Activated CD4-positive, alpha-beta T cell treated with anti-CD3 and anti-CD28 coated beads, Interleukin-2, Interleukin-6, amounts not matched to agents 100 ng/mL and 50 ng/mL, durations not matched to agents 16 hours and 8 hours (primary cell): Measurements from ENCODE around the gene ALKBH2.

Source experiments
- DNase-seq: peaks from one replicate; pipeline ENCODE4 v3.0.0-alpha.2; 2020

The ALKBH2 gene

DNA sequence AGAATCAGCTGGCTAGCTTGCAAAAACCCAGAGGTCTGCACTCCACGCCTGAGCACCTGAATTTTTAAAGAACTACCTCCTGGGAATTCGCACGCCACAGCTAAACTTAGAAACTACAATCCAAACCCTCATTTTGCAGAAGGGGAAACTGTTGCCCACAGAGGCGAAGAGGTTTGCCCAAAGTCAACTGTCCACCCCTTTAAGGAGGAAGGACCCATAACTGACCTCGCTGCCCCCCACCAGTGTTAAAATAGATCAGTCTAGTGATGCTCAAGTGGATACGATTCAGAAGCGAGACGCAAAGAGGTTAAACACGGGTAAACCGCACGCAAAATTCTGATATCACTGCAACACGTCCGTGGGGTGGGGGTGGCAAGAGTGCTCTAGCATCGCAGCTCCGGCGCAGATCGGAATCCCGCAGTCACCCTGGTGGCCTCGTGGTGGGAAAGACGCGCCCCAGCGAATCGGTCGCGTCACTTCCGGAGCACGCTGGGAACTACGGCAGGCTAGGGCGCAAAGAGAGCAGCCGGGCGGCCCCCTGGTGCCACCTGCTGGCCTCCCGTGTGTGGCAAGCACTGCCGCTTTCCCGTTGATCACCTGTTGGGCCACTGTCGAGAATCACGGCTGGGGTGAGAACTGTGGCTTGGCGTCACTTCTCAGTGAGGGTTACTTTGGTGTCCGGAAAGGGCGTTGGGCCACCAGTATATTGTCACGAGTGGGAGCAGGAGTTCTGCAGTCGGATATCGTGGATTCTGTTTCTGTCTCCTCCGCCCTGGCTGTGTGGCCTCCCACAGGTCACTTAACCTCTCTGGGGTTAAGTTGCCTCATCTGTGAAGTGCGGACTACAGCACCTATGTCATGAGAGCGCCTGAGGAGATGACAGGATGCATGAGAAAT lies at the start of gene ALKBH2:
TSS of gene ALKBH2 (minus strand) at position 451 of the 897 bp plus-strand sequence. CDS start 686 bp downstream, outside the sequence.
- DNase-seq, result peak; percentile 96

DNA sequence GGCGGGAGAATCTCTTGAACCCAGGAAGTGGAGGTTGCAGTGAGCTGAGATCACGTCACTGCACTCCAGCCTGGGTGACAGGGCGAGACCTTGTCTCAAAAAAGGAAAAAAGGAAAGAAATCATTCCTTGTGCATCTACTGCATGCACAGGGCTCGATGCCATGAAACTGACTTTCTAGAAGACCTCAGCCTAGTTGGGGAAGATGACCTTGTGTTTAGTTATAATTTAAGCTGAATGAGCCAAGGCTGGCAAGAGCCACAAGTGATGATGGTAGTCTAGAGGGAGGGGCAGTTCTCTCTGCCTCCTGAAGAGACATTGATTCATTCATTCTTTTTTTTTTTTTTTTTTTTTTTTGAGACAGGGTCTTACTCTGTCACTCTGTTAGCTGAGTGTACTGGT lies 47.3 kb upstream of the ALKBH2 start:
- no peak for DNase-seq

DNA sequence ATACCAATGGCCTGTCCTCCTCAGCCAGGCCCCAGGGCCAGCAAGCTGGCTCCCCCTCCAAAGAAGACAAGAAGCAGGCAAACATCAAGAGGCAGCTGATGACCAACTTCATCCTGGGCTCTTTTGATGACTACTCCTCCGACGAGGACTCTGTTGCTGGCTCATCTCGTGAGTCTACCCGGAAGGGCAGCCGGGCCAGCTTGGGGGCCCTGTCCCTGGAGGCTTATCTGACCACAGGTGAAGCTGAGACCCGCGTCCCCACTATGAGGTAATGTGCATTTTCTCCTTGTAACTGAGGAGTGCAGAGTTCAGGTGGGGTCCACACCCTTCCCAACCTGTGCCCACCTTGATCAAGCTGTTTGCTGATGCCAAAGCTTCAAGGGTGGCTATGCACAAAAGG lies 46.5 kb upstream of the ALKBH2 start:
- DNase-seq, result no peak

DNA sequence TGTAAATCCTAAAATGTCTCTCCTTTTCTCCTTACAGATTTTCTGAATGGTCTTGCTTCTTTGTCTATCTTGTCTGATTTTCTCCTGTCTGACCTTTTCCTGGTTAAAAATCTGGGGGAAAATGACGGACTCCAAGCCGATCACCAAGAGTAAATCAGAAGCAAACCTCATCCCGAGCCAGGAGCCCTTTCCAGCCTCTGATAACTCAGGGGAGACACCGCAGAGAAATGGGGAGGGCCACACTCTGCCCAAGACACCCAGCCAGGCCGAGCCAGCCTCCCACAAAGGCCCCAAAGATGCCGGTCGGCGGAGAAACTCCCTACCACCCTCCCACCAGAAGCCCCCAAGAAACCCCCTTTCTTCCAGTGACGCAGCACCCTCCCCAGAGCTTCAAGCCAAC lies 46.1 kb upstream of the ALKBH2 start:
- DNase-seq, result no peak

DNA sequence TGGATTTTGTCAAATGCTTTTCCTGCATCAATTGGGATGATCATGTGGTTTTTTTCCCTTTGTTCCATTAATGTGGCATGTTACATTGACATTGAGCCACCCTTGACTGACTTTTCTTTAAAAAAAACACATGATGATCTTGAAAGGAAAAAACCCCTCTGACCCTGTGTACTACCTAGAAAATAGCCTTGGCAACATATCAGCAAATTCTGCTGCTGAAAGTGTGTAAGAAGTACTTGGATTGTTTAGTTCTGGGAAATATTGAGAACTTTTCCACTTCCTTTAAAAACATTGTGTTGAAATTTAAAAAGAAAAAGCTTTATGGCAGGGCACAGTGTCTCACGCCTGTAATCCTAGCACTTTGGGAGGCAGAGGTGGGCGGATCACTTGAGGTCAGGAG lies 43.8 kb upstream of the ALKBH2 start:
- DNase-seq, result no peak

DNA sequence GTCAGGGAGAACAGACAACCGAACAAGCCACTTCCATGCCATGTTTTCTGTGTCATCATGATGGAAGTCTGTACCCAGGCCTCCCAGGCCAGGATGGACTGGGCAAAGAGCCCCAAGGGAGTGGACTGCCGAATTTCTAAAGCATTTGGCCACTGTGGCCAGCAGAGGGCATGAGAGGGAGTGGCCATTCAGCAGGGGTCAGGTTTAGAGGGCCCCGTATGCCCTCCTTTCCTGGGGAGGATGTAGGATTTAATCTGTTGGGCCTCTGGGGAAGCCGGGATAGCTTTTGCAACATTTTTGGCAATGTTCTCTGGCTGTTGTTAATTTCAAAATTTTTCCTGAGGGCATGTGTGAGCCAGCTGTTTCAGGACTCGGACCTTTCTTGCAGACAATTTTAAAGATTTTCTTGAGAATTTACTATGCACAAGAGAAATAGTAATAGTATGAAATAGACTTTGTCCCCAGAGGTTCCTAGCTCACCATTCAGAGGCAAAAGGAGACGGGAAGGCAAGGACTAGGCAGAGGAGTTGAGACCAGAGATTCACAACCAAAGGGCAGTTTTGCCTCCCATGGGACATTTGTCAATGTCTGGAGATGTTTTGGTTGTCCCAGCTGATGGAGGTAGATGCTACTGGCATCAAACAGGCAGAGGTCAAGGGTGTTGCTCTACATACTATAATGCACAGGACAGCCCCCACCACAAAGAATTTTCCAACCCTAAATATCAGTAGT lies 41.1 kb upstream of the ALKBH2 start:
- DNase-seq, result no peak

DNA sequence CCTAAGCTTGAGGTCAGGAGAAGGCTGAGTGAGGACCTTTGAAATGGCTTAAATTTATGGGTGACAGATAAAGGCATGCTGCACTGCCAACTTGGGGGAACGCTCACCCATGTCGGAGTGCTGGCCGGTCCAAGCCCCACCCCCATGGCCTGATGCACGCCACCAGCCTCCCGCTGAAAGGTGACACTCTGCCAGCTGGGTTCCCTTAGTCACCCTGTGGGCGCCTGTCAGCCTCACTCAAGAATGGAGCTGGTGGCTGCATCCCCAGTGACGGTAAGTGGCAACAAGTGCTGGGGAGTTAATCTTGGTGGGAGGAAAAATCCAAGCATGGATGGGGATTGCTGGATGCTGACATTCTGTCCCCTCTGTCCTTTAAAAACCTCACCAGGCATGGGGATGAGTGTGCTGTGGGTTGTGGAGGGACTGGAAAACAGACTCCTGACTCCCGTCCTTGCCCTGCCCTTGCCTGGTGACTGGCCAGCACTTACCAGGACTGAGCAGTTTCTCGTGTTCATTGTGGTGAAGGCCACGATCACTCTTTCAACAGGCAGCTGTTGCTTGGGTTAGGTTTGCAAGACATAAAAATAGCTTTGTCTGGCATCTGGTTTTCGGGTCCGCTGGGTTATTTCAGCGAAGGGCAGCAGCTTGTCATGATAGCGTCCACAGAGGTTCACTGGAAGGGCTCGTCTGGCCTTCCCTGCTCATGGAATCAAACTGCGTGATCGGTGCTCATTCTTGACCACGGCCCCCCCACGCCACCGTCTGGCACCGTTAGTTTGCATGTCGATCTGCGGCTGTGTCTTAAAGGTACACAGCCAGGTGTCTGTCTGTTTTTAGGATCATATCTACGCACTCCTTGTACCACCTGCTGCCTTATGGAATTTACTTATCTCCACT lies 38.1 kb upstream of the ALKBH2 start:
- no peak for DNase-seq

DNA sequence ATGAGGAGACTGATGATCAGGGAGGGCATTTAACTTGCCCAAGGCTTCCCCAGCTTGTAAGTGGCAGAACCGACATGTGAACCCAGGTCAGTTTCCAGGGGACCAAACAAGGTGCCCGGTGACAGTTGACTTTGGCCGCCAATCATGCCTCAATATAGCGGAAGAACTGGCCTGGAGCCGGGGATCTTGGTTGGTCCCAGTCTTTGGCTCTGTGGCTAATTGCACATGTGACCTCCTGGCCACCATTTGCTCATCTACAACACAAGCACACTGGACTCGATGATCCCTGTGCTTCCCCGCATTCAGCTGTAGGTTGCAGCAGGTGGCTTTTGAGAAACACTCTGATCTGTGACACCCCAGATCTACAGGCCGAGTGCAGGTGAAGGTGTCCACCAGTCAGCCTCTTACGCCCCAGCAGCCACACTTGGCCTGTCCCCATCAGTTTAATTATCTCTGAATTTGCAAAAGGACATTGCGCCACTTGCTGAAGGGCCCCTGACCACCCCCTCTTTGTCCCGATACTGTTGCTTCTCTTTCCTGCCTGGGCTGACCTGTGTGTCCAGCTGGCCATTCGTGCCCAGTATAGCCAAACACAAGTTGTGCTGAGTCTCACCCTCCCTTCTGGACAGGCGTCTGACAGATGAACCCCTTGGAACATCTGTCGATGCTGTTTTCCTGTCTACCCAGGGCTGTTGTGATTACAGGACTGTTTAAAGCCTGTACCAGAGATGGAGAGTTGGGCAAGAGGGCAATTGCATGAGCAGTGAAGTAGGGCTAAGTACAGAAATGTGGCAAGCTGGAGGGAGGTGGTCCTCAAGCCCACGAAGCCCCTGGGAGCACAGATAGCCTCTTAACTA lies 37.3 kb upstream of the ALKBH2 start:
- DNase-seq, result no peak

DNA sequence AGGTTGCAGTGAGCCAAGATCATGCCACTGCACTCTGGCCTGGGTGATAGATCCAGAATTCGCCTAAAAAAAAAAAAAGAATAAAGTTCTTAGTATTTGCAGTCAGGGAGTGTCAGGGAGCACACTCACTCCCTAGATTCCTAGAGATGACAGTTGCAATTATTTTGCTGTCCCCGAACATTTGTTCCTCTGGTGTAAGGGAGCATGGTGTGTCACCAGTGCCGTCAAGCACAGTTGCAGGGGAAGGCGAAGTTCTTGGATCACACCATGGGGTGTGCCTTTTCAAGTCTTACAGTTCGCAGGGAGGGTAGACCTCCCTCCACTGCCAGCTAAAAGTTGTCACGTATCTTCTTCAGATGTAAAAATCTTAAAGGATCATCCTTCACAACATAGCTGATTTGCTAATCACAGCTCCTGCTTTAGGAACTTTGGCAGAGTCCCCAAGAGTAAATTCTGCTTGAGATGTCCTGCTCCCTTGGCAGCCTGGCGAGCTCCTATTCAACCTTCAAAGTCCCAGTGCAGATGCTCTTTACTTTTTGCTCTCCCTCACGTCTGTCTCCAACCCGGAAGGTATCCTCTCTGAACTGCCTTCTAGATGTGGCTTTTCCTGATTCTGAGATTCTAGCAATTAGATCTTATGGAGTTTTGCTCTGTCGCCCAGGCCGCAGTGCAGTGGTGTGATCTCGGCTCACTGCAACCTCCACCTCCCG lies 34.4 kb upstream of the ALKBH2 start:
- no peak for DNase-seq

DNA sequence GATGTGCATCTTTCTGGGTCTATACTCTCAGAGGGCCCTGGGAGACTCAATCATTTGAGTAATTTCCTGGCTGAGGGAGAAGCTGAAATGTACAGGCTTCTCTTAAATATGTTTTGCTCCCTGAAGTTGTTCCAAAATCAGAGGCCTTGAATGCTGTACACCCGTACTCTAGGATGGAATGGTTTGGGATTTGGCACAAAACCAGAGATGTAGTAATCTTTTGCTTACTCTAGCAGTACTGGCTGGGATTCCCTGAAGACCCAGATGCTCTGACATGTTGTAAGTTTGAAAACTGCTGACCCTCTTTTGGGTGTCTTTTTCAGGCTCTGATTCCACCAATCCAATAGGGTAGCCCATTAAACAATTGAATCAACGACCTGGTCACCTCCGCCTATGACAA lies 33.5 kb upstream of the ALKBH2 start:
- DNase-seq, result no peak

DNA sequence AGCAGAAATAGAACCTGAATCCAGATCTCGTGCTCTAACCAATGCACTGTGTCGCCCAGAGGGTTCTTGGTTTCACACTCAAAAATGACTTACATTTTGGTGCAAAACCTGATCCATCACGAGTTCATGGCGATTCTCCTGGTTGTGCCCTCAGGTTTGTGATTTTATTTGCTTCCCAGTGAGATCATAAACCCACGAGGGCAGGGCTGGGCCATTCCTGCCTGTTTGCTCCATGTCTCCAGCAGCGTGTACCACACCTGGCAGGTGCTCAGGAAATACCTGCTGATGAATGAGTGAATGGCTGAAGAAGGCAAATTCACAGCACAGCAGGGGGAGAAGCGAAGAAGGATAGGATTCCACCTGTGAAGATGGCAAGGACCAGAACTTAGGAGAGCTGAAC lies 32.5 kb upstream of the ALKBH2 start:
- DNase-seq, result no peak

DNA sequence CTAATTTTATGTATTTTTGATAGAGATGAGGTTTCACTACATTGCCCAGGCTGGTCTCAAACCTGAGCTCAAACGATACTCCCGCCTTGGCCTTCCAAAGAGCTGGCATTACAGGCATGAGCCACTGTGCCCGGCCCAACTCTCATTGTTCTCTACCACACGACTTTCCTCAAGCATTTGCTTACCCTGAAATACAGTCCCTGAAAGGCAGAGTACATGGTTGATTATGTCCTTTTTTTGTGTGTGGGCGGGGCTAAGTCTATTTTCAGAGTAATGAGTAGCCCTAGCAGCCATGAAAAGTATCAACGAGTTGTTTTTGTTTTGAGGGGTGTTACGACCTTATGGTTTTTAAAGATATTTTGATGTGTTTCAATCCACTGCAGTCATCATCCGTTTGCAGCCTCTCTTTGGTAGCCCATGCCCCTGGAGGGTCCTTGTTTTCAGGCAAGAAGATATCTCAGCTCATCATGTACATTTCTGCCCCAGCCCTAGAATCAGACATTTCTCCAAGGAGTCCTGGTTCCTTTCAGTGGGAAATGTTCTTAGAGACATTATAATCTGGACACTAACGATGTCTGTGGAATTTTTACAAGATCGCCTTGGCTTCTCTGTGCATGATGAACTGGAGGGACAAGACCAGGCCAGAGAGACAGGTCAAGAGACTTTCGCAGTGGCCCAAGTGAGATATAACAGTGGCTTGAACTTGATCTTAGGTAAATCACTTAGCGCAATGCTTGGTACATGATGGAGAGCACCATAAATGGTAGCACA lies 31.8 kb upstream of the ALKBH2 start:
- no peak for DNase-seq

DNA sequence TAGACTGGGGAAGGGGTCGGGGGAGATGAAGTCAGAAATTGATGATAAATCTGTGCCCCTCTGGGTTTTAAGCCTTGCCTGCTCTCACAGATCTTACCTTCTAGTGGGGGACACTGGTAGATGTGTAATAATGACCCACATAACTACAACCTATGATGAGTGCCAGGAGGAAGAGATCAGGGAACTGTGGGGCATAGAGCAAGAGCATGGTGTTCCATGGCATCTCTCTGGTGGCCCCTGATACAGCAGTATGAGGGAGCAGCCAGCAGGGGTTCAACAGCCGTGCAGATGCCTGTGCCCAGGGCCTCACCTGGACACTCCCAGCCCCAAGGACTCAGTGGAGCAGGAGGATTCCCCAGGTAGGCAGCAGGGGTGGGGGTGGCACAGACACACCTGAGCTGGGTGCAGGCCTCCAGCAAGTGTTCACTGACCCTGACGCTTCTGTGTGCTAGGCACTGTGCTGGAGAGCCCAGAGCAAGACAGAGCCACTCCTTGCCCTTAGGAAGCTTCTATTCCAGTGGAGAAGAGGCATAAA lies 28.1 kb upstream of the ALKBH2 start:
- DNase-seq, result no peak

DNA sequence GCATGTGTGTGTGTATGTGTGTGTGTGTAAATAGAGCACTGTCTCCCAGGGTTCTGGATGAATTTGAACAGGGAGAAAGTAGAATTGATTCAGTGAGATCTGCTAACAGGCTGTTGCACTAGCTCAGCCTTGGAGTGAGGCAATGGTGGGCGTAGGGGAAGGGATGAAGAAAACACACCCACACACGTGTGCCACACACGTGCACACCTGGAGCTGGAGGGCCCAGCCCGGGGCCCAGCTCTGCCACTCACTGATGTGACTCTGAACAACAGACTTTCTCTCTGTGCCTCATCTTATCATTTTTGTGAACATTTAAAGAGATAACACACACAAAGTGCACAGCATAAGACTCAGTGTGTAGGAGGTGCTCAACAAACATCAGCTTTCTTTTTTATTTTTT lies 27.3 kb upstream of the ALKBH2 start:
- no peak for DNase-seq

DNA sequence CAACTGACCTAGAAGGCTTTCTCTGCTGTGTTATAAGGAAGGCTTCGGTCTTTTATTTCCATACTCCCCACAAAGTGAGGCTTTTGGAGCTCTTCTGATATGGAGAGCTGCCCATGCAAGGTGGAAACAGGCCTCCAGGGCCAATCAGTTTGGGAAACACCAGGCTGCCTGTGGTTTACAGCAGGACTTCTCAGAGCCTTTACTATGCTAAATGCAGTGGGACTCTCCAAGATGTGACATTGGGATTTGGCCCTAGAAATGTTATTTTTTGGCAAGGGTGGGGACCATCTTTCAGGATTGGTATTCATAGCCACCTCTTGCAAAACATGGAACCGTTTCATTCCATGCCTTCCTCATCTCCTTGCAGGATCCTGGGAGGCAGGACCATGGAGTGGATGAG lies 26.8 kb upstream of the ALKBH2 start:
- DNase-seq, result no peak

DNA sequence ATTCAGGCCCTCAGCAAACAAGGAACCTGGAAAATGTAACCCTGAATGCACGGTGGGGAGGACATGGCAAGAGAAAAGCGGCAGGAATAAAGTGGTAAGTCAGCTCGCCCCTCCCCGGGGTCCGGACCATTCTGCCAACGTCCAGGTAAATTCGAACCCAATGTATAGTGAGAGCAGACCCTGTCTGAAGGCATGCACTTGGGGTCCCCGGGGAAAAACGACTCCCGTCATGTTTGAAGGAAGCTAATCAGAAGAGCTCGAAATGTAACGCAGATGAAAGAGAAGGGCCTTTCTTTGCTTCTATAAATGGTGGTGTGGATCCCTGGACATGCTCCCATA lies 23.3 kb upstream of the ALKBH2 start:
- DNase-seq, result no peak

DNA sequence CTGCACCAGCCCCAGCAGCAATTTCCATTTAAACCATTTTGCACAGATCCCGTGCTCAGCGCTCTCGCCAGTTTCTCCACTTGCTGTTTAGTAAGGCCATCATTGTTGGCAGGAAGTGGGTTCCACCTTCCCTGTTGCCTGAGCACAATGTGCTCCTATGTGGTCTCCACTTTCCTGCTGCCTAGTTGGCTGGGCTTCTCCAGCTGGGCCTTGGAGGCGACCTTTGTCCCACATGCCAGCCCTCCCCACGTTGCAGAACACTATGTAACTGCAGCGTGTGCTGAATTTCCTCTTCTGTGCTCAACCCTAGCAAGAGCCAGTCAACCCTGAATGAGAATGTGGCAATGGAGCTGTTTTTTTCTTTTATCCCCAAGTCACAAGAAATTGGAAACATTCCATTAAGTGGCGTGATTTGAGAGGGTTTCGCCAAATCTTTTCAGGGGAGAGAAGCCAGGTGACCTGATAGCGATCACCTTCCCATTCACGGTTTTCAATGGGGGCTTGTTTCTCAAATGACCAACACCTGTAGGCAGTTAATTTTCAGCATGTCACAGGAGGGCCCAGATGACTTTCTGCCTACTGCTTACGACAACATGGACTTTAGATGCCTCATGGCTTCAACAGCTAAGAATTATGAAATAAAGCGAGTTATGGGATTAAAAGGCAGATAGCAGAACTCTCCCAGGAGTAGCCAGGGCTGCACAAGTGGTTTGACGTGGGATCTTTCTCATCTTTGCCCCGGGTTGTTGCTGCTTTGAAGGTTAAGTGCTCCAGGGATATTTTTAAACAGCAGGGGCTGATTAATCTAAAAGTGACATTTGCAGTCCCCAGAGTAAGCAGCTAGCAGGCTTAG lies 22.7 kb upstream of the ALKBH2 start, which contains the start of gene ACACB:
TSS of gene ACACB (plus strand) at position 830 of the 853 bp plus-strand sequence. CDS start 22,819 bp downstream, outside the sequence.
- no peak for DNase-seq

DNA sequence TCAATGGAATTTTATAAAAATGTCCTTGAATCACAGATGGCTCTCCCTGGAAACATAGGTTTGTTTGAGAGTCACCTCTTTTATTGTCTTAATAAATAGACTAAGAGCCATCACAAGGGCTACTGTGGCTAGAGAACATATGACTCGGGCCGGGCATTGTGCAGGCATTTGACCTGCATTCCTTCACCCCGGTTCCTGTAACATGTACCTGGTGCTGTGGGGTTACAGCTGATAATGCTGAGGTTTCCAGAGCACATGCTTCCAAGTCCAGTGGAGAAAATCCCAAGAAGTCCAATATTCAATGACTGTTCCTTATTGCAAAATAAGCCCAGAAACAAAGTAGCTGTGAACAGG lies 22.1 kb upstream of the ALKBH2 start:
- no peak for DNase-seq

DNA sequence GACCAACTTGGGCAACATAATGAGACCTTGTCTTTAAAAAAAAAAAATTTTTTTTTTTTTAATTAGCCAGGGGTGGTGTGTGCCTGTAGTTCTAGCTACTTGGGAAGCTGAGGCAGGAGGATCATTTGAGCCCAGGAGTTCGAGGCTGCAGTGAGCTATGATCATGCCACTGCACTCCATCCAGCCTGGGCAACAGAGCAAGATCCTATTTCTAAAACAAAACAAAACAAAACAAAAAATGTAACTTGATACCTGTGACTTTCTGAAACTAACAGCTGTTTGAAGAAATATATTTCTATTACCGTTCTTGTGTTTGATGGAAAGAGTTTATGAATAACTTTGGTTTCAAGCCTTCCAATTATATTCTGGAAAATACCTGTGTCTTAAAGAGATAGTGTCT lies 21.4 kb upstream of the ALKBH2 start:
- DNase-seq, result no peak
